ENCODE results near the gene USH1C.

USH1C gene

GRCh38 chr11:17496406-17496805, 47.8 kb downstream of the USH1C start:
- DNase-seq: no peak

DNA sequence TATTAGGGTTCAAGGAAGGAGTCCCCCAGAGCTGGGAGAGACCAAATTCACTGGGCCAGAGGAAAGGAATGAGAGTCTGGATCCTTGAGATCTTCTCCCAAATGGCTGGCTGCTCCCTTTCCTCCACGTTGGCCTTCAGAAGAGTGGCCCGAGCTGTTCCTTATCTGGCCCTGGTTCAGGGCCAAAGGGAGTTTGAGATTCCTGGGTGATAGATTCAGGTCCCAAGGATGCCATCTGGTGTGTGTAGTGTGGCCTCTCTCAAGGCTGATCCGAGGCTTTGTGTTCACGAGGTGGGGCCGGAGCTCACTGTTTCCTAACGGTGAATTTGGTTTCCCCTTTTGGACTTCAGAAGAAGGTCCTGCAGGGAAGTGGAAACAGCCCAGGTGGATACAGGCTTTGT, 50.2 kb downstream of the USH1C start:
- DNase-seq: no peak

DNA sequence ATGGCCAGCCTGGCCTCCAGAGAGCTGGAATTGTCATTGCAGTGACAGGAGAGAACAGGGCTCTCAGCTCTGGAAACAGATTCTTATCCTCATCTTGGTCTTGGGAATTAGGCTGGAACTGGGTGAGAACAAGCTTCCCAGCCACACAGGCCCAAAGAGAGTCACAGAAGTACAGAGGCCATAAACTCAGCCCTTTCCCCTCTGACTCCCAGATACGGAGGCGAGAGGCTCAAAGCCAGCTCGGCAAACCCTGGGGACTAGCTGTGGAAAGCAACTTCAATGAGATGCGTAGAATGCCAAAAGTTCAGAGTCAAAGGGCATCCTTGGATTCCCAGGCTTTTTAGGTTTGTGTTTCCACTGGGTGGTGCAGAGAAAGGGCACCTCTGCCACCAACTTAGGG, 53.3 kb downstream of the USH1C start:
- no peak for DNase-seq

DNA sequence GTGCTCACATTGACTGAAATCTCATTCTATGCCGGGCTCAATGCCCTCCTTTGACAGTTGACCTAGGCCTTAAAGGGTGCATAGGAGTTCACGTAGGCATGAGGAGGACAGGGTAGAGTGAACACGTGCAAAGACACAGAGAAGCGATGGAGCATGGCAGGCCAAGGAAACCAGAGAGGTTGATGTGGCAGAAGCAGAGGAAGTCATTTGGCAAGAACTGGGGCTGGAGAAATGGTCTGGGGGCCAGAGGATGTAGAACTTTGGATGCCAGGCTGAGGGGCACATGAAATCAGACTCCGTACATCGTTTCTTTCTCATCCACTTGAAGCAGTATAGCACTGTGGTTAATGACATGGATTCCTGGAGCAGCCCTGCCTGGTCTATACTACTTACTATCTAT, 54.0 kb downstream of the USH1C start:
- DNase-seq: no peak

DNA sequence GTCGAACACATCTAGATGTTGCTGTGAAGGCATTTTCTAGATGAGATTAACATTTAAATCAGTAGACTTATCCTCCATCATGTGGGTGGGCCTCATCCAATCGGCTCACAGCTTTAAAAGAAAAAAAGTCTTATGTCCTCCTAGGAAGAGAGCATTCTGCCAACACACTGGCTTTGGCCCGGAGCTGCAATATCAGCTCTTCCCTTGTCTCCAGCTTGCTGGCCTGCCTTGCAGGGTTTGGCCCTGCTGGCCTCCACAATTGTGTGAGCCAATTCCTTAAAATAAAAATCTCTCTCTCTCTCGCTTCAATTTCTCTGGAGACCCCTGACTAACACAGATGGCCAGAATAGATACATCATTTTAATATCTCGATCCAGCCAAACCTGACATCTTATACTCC, 54.5 kb downstream of the USH1C start:
- DNase-seq: no peak

- no peak for DNase-seq
Measured at GRCh38 chr11:17488563-17488962, 55.7 kb downstream of the USH1C start.

GRCh38 chr11:17486646-17487045, 57.6 kb downstream of the USH1C start:
- no peak for DNase-seq

GRCh38 chr11:17483505-17483904, 60.7 kb downstream of the USH1C start:
- DNase-seq: no peak

DNA sequence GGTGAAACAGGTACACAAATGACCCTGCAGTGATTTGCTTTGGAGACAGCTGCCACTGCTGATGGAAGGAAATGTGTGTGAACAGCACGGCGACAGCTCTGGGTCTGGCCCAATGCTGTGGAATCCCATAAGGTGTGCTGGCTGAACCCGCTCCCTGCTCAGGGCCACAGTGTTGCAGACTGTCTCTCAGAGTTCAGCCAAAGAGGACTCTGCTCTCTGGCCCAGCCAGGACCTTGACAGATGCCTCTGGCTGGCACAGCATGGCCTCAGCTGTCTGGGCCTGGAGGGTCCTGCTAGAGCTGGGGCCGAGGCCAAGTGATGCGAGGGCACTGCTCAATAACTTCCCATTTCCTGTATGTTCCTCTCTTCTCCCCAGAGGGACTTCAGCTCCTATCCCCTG, 62.3 kb downstream of the USH1C start:
- DNase-seq: no peak

DNA sequence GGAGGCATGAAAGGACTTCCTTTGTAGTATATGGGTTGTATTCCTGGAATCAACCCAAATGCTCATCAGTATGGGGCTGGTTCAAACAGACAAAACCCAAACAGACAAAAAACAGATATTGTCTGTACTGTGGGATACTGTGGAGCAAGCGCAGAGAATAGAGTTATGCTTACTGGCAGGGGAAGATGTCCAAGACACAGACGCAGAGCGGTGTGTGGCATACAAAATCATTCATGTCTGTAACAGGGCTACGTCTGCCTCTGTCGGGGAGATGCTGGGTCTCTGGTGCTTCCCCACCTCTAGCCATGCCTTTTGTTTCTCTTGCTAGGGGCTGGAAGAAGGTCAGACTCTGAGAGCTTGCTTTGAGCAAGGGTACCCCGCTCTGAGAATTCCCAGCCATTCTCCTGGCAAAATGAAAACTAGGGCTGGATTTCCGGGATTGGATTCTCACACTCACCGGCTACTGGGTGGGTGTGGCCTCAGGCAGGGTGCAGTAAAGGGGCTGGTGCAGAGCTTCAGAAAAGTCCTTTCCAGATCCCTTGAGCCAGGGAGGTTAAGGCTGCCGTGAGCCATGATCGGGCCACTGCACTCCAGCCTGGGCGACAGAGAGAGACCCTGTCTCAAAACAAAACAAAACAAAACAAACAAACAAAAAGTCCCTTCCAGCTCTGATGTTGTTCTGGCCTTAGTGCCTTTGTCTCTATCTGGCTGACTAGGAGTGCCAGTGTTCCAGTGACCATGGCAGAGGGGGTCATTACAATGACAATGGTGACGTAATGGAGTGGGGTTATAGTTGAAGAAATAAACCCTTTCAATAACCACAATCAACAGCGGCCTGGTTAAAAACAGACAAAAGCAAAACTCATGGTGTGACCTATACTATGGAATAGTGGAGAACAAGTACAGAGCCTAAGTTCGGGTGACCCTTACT, 64.7 kb downstream of the USH1C start:
- peak; percentile 91 for DNase-seq

DNA sequence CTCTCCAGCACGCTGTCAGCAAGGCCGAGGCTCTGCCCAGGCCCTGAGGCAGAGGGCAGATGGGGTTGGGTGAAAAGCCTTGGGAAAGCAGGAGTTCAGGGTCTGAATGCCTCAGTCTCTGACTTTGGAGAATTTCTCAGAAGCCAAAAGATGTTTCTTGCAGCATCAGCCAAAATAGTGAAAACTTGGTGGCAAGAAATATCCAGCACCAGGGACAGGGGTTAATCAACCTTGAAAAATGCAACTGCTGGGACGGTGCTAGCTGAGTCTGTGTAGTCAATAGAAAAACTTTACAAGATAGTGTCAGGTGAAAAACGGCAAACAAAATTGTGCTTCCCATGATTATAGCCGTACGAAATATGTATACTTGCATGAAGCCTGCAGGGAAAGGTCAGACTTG, 66.1 kb downstream of the USH1C start:
- no peak for DNase-seq

GRCh38 chr11:17477361-17477760, 66.9 kb downstream of the USH1C start:
- no peak for DNase-seq

DNA sequence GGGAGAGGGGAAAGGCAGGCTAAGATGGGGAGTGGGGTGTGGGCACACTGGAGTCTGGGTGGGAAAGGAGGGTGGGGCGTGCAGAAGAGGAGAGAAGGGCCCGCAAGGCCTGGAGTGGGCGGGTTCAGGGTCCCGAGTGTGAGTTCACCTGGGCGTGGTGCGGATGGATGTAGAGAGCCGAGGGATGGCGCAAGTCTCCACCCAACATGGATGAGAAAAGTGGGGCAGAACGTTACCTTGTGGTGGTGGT, 67.2 kb downstream of the USH1C start:
- no peak for DNase-seq

GRCh38 chr11:17476317-17477083, 67.7 kb downstream of the USH1C start, which contains the start of gene ABCC8:
TSS of gene ABCC8 (minus strand) at chr11:17476845. CDS start at chr11:17476776, 69 bp downstream.
- DNase-seq: peak; percentile 85

- DNase-seq: no peak
Measured at GRCh38 chr11:17475666-17476316, 68.4 kb downstream of the USH1C start.

DNA sequence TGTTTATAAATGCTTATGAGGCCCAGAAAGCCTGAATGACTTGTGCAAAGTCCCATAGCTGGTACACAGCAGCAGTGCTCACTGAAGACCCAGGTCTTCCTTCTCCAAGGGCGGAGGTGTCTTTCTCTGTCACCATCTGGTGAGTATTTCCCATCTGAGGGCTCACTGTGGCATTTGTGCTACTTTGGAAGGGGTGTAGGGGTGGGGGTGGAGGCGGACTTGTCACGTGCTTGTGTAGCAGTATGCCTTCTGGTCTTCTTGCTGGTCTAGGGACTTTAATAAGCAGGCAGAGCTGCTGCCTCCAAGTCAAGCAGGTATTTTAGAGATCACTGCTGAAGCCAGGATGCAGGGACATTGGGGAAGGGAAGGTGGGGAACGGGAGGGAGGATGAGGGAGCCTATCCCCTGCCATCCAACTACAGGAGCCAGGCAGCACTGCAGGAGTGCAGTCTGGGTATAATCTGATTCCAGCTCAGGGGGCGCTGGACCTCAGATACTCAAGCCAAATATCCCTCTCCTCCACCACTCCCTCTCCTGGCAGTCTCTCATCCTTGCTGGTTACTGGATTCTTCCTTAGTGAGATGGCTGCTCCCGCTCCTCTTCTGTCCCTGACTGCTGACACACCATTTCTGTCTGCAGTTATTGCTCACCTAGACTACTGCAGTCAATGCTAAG, 71.0 kb downstream of the USH1C start:
- peak; percentile 47 for DNase-seq

DNA sequence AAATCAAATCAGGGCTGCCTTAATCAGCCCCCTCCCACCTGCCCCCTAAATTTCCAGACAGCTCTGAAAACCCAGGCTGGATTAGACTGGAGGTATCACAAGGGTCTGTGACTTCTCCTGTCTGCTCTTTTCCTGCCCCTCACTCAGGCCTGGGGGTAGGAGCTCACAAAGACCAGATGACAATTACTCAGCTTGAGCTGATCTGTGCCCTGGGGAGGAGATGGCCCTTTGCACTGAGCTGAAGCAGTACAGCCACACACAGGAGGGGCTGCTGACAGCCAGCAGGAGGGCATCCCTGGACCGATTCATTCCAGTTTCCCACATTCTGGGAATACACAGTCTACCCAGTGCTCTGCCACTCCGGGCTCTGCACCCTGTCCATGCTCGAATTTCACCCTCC, 71.7 kb downstream of the USH1C start:
- peak; percentile 29 for DNase-seq

DNA sequence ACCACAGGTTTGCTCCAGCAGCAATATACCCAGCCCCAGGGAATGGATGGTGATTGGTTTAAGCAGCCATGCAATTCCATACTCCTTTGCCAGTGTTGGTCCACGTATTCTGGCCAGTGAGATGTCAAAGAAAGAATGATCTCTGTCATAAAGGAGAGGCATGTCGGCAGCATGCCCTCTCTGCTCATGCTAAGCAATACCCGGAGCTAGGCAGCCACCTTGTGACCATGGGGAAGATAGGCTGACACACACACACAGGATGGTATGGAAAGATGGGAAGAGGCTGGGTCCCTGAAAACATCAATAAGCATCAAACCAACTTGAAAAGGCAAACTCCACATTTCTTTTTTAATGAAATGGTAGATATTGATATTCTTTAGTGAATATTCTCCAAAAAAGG, 72.7 kb downstream of the USH1C start:
- DNase-seq: no peak

GRCh38 chr11:17469998-17470397, 74.2 kb downstream of the USH1C start:
- DNase-seq: no peak

DNA sequence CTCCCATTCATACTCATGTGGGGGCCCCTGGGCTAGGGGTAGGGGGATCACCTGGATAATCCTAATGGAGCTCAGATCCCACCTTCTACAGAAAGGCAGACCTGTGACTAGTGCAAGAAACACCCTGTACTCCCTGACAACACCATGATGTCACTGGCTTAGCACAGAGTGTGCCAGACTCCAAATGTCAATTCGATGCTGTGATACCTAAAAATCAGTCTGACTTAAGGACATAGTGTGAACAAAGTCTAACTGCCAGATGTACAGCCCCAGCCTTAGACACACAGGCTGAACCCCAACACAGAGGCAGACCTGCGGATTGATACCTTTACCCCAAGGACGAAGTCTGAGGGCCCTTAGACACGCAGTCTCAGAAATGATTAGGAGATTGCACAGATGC, 76.1 kb downstream of the USH1C start:
- DNase-seq: no peak

DNA sequence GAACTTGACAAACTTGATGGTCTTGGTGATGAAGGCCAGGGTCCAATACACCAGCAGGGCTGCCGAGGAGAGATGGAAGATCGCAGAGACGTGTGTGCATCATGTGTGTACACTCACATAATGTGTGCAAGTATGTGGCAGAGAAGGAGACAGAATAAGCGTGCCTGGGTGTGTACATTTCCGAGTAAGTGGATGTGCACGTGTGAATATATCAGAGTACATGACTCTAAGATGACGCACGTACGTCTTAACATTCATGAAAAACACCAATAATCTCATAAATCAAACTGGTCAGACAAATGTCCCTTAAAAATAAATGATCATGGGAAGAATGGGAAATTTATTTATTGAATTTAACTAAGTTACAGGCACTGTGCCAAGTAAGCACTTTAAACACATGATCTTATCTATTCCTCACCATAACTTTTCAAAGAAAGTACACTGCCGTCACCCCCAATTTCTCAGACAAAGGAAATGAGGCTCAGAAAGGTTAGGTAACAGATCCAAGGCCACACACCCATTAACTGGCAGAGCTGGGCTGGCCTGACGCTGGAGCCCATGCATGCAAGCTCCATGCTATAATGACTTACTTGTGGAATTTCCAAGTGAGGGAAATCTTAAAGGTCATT, 80.6 kb downstream of the USH1C start:
- DNase-seq: no peak

DNA sequence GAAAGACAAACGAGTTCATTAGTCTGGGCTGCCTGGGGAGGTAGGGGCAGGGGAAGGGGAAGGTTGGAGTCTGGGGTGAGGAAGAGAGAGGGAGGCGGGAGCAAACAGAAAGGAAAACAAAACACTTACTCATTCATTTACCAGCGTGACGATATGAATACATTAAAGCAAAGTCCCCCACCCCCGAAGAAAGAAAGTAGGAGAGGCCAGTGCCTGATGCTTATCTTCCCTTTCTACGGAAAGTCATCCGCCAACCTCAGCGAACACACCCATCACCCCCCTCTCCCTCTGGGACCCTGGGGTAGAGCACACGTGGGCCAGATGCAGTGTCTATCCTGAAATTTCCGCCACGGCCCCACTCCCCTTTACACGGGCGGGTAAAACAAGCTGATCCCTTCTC, 81.3 kb downstream of the USH1C start:
- DNase-seq: no peak

DNA sequence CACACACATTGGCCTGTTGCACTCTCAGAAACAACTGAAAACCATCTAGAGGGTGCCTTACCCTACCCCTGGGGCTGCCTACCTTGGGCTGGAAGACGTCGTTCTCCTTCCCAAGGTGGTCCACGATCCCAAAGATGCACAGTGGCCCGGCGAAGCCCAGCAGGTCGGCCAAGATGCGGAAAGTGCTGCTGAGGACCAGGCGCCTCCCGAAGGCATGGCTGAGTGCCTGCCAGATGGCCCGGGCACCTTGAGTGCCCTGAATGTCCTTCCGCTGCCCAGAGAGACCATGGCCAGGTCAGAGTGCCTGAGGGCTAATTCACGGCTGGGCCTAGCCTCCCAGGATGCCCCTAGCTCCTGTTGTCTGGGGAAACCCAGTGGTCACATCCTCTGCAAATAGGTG, 83.8 kb downstream of the USH1C start:
- no peak for DNase-seq

All from retina (tissue), 1 donor.